Glutamatergic neuron (in vitro differentiated cells): Measurements from ENCODE around the gene IL1RAPL2. TPM values are rescaled to one million over a fixed set of nuclear protein-coding genes. Genes with fewer than 3 reads are reported as not detected.

Source experiments
- DNase-seq: peaks from one replicate; pipeline ENCODE4 v3.0.0; 2022
- H3K27ac Mint-ChIP-seq: one replicate; pipeline ENCODE4 v1.8.0; 2020; ENCODE audit warnings: mild to moderate bottlenecking, mixed read lengths, inconsistent platforms; ENCODE audit not compliant: unreplicated experiment
- H3K27me3 Mint-ChIP-seq: one replicate; pipeline ENCODE4 v1.8.0; 2020; ENCODE audit warnings: mild to moderate bottlenecking, moderate library complexity, mixed read lengths, inconsistent platforms; ENCODE audit not compliant: unreplicated experiment
- H3K36me3 Mint-ChIP-seq: one replicate; pipeline ENCODE4 v1.8.0; 2020; ENCODE audit warnings: mild to moderate bottlenecking, mixed read lengths, inconsistent platforms; ENCODE audit not compliant: unreplicated experiment
- H3K4me1 Mint-ChIP-seq: one replicate; pipeline ENCODE4 v1.8.0; 2020; ENCODE audit warnings: mild to moderate bottlenecking, low read depth, mixed read lengths, inconsistent platforms; ENCODE audit not compliant: unreplicated experiment
- H3K4me3 Mint-ChIP-seq: one replicate; pipeline ENCODE4 v1.8.0; 2020; ENCODE audit warnings: mild to moderate bottlenecking, mixed read lengths, inconsistent platforms; ENCODE audit not compliant: unreplicated experiment
- H3K9me3 Mint-ChIP-seq: one replicate; pipeline ENCODE4 v1.8.0; 2020; ENCODE audit warnings: mild to moderate bottlenecking, moderate library complexity, mixed read lengths, inconsistent platforms; ENCODE audit not compliant: unreplicated experiment
- CTCF ChIP-seq: fragments of 200-600 bp; sonication (generic); IDR thresholded peaks from one replicate; pipeline ENCODE4 v1.5.0; 2021; ENCODE audit not compliant: partially characterized antibody, unreplicated experiment
- total RNA-seq: library from RNA; stranded (reverse); fragmentation: NEBNext Ultra II Directional; extraction: Animal tissue kit (Norgen Biotek cat#: 25700); gene quantifications from one replicate; pipeline ENCODE4 v1.2.1, GENCODE V29; 2021; ENCODE audit not compliant: unreplicated experiment

The IL1RAPL2 gene
- total RNA-seq, 1 donor from 2014 or later, result 0.76 TPM

GRCh38 chrX:105375816-105376215 is 809.8 kb downstream of the IL1RAPL2 start:
- Mint-ChIP-seq H3K36me3 (no peaks in the 10 kb centered on the region), H3K27ac (no peak overlapping the region), H3K4me3 (no peak overlapping the region), H3K27me3 (no peaks in the 10 kb centered on the region), H3K4me1 (peaks cover 7% of the 10 kb centered on the region), H3K9me3 (no peaks in the 10 kb centered on the region)
- DNase-seq, result no peak
- TF ChIP-seq CTCF, result no peak

DNA sequence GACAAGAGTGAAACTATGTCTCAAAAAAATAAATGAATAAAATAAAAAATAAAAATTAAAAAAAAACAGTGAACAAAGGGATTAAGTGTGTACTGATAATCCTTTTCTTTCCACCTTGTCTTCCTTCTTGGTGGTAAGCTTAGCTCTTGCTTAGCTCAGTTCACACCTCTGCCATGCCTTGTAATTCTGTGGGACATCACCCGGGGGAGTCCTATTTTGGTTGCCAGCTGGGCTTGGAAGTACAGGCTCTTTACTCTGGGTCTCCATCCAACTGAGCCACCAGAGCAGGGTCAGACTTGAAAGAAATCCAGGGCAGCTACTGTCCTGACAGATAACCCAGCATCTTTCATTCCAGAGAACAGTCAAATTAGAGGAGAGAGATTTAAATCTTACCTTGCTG is 858.7 kb downstream of the IL1RAPL2 start:
- no peak for TF ChIP-seq CTCF
- no peak for DNase-seq
- Mint-ChIP-seq H3K27ac (no peak overlapping the region), H3K9me3 (peaks cover 1% of the 10 kb centered on the region), H3K4me1 (no peaks in the 10 kb centered on the region), H3K4me3 (no peak overlapping the region), H3K36me3 (no peaks in the 10 kb centered on the region), H3K27me3 (no peaks in the 10 kb centered on the region)

- Mint-ChIP-seq H3K27me3 (peaks cover 2% of the 10 kb centered on the region), H3K27ac (no peak overlapping the region), H3K9me3 (no peaks in the 10 kb centered on the region), H3K4me3 (no peak overlapping the region), H3K36me3 (no peaks in the 10 kb centered on the region), H3K4me1 (no peaks in the 10 kb centered on the region)
- no peak for TF ChIP-seq CTCF
- DNase-seq, result no peak
Measured at GRCh38 chrX:105451401-105451800, 885.4 kb downstream of the IL1RAPL2 start.

DNA sequence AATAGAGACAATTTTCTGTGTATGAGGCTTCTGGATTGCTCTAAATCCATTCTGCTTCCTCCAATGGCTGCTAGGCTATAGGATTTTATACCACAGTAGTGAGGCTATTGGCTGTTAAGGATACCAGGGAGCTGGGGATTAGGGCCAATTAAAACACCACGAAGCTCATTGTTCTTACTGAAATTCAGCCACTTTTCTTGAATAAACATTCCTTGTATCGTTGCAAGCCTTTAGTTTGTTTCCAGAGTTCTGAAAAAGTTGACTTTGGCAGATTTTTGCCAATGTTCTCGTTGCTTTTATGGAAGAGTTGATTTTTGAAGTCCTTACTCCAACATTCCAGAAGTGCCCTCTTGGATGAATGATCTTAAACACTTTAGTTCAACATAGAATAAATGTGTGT is 892.8 kb downstream of the IL1RAPL2 start:
- Mint-ChIP-seq H3K9me3 (no peaks in the 10 kb centered on the region), H3K4me3 (no peak overlapping the region), H3K36me3 (no peaks in the 10 kb centered on the region), H3K4me1 (no peaks in the 10 kb centered on the region), H3K27me3 (peaks cover 2% of the 10 kb centered on the region), H3K27ac (no peak overlapping the region)
- DNase-seq, result no peak
- TF ChIP-seq CTCF, result no peak

DNA sequence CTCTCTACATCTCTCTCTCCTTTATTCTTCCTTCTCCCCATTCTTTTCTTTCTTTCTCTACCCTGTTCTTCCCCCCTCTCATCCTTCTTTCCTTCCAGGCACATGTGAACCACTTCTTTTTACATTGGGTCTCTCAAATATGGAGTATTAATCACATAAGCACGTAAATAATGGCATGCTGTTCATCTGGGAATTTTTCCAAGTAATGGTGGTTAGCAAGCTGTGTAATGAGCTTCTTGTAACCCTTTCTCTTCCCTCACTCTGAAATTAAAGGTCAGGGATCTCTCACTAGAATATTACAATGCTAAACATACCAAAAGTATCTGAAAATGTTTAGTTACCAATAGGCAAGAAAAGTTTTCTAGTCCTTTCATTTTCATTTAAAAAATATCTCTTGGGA is 894.4 kb downstream of the IL1RAPL2 start:
- Mint-ChIP-seq H3K36me3 (no peaks in the 10 kb centered on the region), H3K27me3 (peaks cover 2% of the 10 kb centered on the region), H3K4me1 (no peaks in the 10 kb centered on the region), H3K4me3 (no peak overlapping the region), H3K27ac (no peak overlapping the region), H3K9me3 (no peaks in the 10 kb centered on the region)
- no peak for TF ChIP-seq CTCF
- DNase-seq, result no peak
